Neutrophil (primary cell): Measurements from ENCODE around the gene ZFYVE27.

Source experiments
- H3K27ac ChIP-seq: fragments of 200-600 bp; sonication (generic); 2 replicates; pipeline ENCODE4 v1.5.1; 2016; ENCODE audit warnings: mild to moderate bottlenecking, moderate library complexity
- H3K27me3 ChIP-seq: fragments of 200-600 bp; sonication (generic); 2 replicates; pipeline ENCODE4 v1.6.0; 2016; ENCODE audit warnings: mild to moderate bottlenecking
- H3K36me3 ChIP-seq: fragments of 200-600 bp; sonication (generic); 2 replicates; pipeline ENCODE4 v1.5.1; 2017
- H3K4me1 ChIP-seq, 2 experiments: fragments of 200-600 bp in 1 of 2; sonication (generic) in 1 of 2; 1 replicate in 1 of 2; 2 replicates in 1 of 2; pipeline versions ENCODE4 v1.5.1 to v1.6.1; 2013 to 2016; ENCODE audit warnings: low read depth in 1 of 2, low read length in 1 of 2, mild to moderate bottlenecking in 1 of 2, moderate library complexity in 1 of 2; ENCODE audit not compliant: control insufficient read depth in 1 of 2, insufficient read depth in 1 of 2
- H3K4me3 ChIP-seq, 2 experiments: fragments of 200-600 bp in 1 of 2; sonication (generic) in 1 of 2; 1 replicate in 1 of 2; 2 replicates in 1 of 2; pipeline ENCODE4 v1.5.1; 2013 to 2016; ENCODE audit warnings: low read depth in 1 of 2, low read length in 1 of 2, mild to moderate bottlenecking in 1 of 2, moderate library complexity in 1 of 2
- H3K9me3 ChIP-seq: fragments of 200-600 bp; sonication (generic); 2 replicates; pipeline ENCODE4 v1.5.1; 2016
- CTCF ChIP-seq: fragments of 200-600 bp; sonication (generic); IDR thresholded peaks from 2 replicates; pipeline ENCODE4 v1.5.1; 2016; ENCODE audit warnings: antibody characterized with exemption

The ZFYVE27 gene

GRCh38 chr10:97789770-97790397 lies 53.0 kb downstream of the ZFYVE27 start:
- Histone ChIP-seq H3K4me1 (no peaks in the 10 kb centered on the region), H3K36me3 (no peaks in the 10 kb centered on the region), H3K4me3 (no peak overlapping the region), H3K9me3 (no peaks in the 10 kb centered on the region), H3K27ac (no peak overlapping the region), H3K27me3 (peaks cover 60% of the 10 kb centered on the region)
- no peak for TF ChIP-seq CTCF

- H3K27ac ChIP-seq = no peak overlapping the region
- H3K4me1 ChIP-seq = no peaks in the 10 kb centered on the region
- peak; percentile 33 for TF ChIP-seq CTCF
- H3K4me3 ChIP-seq = no peak overlapping the region
- peaks cover 71% of the 10 kb centered on the region for H3K27me3 ChIP-seq
- H3K36me3 ChIP-seq = no peaks in the 10 kb centered on the region
- no peaks in the 10 kb centered on the region for H3K9me3 ChIP-seq
Measured at GRCh38 chr10:97791824-97792721, 55.1 kb downstream of the ZFYVE27 start.

GRCh38 chr10:97795886-97796285 lies 59.0 kb downstream of the ZFYVE27 start:
- no peak overlapping the region for H3K4me3 ChIP-seq
- H3K27ac ChIP-seq = no peak overlapping the region
- no peaks in the 10 kb centered on the region for H3K9me3 ChIP-seq
- H3K36me3 ChIP-seq = no peaks in the 10 kb centered on the region
- H3K4me1 ChIP-seq = no peaks in the 10 kb centered on the region
- TF ChIP-seq CTCF = no peak
- peaks cover 72% of the 10 kb centered on the region for H3K27me3 ChIP-seq

- peaks cover 72% of the 10 kb centered on the region for H3K27me3 ChIP-seq
- H3K4me3 ChIP-seq = no peak overlapping the region
- H3K9me3 ChIP-seq = no peaks in the 10 kb centered on the region
- no peak overlapping the region for H3K27ac ChIP-seq
- no peaks in the 10 kb centered on the region for H3K4me1 ChIP-seq
- no peak for TF ChIP-seq CTCF
- H3K36me3 ChIP-seq = no peaks in the 10 kb centered on the region
Measured at GRCh38 chr10:97796651-97797050, 59.7 kb downstream of the ZFYVE27 start.

- Histone ChIP-seq H3K36me3 (no peaks in the 10 kb centered on the region), H3K9me3 (no peaks in the 10 kb centered on the region), H3K4me1 (no peaks in the 10 kb centered on the region), H3K27ac (no peak overlapping the region), H3K4me3 (no peak overlapping the region), H3K27me3 (peaks cover 77% of the 10 kb centered on the region)
- no peak for TF ChIP-seq CTCF
Measured at GRCh38 chr10:97798958-97799610, 62.2 kb downstream of the ZFYVE27 start.
